Measurements from ENCODE around the gene HERC4.

GRCh38 chr10:68108653-68109052 is 33.6 kb upstream of the HERC4 start:
- no peak for TF ChIP-seq CTCF (conservative IDR thresholded peaks at IDR 0.05; ENCODE audit: low read length)
- TF ChIP-seq EZH2phosphoT487 (IDR thresholded peaks at IDR 0.05; ENCODE audit: borderline replicate concordance, low read depth, low read length): no peak
